K562 (cell line): ENCODE data around the gene GRWD1. TPM values are rescaled to one million over a fixed set of nuclear protein-coding genes. Genes with fewer than 3 reads are reported as not detected.
A peak's percentile ranks its signal among the peaks of the same experiment; 100 is the strongest.

Experiments
- ATAC-seq: fragments of 200-7000 bp; cut with Tn5 transposase; 3 replicates; pipeline ENCODE4 v1.9.1; 2020; ENCODE audit warnings: moderate library complexity
- BruUV-seq: library from RNA; stranded (reverse); fragments of 400-500 nt; replicated peaks from 2 replicates; lab custom pipeline; 2021; lab: Mats Ljungman, UMichigan
- CTCF ChIA-PET: fragments of 300-600 bp; formaldehyde crosslinking; extraction: SDS; loops from one replicate; lab custom pipeline; 2021; ENCODE audit warnings: low intra/inter-chr PET ratio; lab: Yijun Ruan, JAX
- POLR2A ChIA-PET: fragments of 300-600, 350-650 bp; sonication (Branson Sonifier 250); formaldehyde crosslinking; extraction: SDS; loops from one replicate; lab custom pipeline; 2021; ENCODE audit warnings: antibody characterized with exemption, inconsistent platforms; lab: Yijun Ruan, JAX
- DNase-seq, 4 experiments: peaks; one replicate each; pipeline versions ENCODE4 v3.0.0 to v3.0.0-alpha.2; 2011 to 2018; ENCODE audit warnings: low spot score in 3 of 4, mixed read lengths in 3 of 4; ENCODE audit errors: extremely low read depth in 1 of 4
- FAIRE-seq: peaks from 2 replicates; lab custom pipeline; 2011; peaks lifted over from hg19 to GRCh38; lab: Jason Lieb, UNC
- H2AFZ ChIP-seq: 2 replicates; pipeline ENCODE4 v1.6.0; 2011; ENCODE audit warnings: low read depth, low read length, control low read depth, inconsistent platforms
- H3K27ac ChIP-seq: fragments of 200-600 bp; 3 replicates; pipeline ENCODE4 v1.8.0; 2011; ENCODE audit warnings: low read depth, mild to moderate bottlenecking, control low read depth, inconsistent platforms, low read length, moderate library complexity, mixed read lengths; ENCODE audit errors: extremely low read depth
- H3K27me3 ChIP-seq, 2 experiments: fragments of 300-600 bp in 1 of 2; 2 replicates in 1 of 2; 3 replicates in 1 of 2; pipeline versions ENCODE4 v1.6.0 to v1.8.0; 2011; ENCODE audit warnings: inconsistent platforms in 2 of 2, low read length in 2 of 2, mild to moderate bottlenecking in 1 of 2, mixed read lengths in 1 of 2, moderate library complexity in 1 of 2; ENCODE audit not compliant: control insufficient read depth in 2 of 2, insufficient read depth in 2 of 2
- H3K36me3 ChIP-seq: fragments of 300-600 bp; 3 replicates; pipeline ENCODE4 v1.8.0; 2011; ENCODE audit warnings: mild to moderate bottlenecking, low read length, inconsistent platforms; ENCODE audit not compliant: control insufficient read depth, insufficient read depth
- H3K4me1 ChIP-seq, 2 experiments: fragments of 200-600 bp in 1 of 2; replicated peaks in 1 of 2; 2 replicates in 1 of 2; 3 replicates in 1 of 2; pipeline versions ENCODE4 v1.5.1 to v1.8.0; 2011; ENCODE audit warnings: inconsistent platforms in 2 of 2, low read length in 2 of 2, mild to moderate bottlenecking in 1 of 2, mixed read lengths in 1 of 2, moderate library complexity in 1 of 2; ENCODE audit not compliant: control insufficient read depth in 2 of 2, insufficient read depth in 2 of 2
- H3K4me2 ChIP-seq: 2 replicates; pipeline ENCODE4 v1.6.1; 2011; ENCODE audit warnings: low read length, control low read depth, inconsistent platforms, mixed read lengths; ENCODE audit not compliant: insufficient read depth
- H3K4me3 ChIP-seq: fragments of 200-600 bp; sonication (generic), shearing (Covaris generic); 2 replicates; pipeline ENCODE4 v1.5.1; 2016; ENCODE audit warnings: control low read depth, inconsistent platforms
- H3K79me2 ChIP-seq: fragments of 200-600 bp; 3 replicates; pipeline ENCODE4 v1.8.0; 2011; ENCODE audit warnings: low read length, inconsistent platforms; ENCODE audit not compliant: control insufficient read depth, insufficient read depth
- H3K9ac ChIP-seq, 2 experiments: 2 replicates each; pipeline versions ENCODE4 v1.6.0 to v1.6.1; 2011; ENCODE audit warnings: low read depth in 2 of 2, low read length in 2 of 2, control low read depth in 1 of 2, inconsistent platforms in 1 of 2, mild to moderate bottlenecking in 1 of 2, mixed read lengths in 1 of 2; ENCODE audit not compliant: insufficient read depth in 1 of 2
- H3K9me1 ChIP-seq: one replicate; pipeline ENCODE4 v1.6.0; 2011; ENCODE audit warnings: inconsistent platforms, mild to moderate bottlenecking, low read length, moderate library complexity; ENCODE audit not compliant: control insufficient read depth, insufficient read depth
- H3K9me3 ChIP-seq: replicated peaks from 2 replicates; pipeline ENCODE4 v1.5.1; 2011; ENCODE audit warnings: low read depth, low read length, inconsistent platforms; ENCODE audit not compliant: control insufficient read depth, insufficient read depth
- H4K20me1 ChIP-seq: replicated peaks from 2 replicates; pipeline ENCODE4 v1.6.1; 2011; ENCODE audit warnings: low read length, inconsistent platforms, mixed read lengths; ENCODE audit not compliant: control insufficient read depth, insufficient read depth
- ETV6 ChIP-seq, 3 experiments: fragments of 150-350 bp in 1 of 3; sonication (generic) in 1 of 3; formaldehyde crosslinking in 1 of 3; IDR thresholded peaks; 2 replicates each; pipeline versions ENCODE4 v1.6.1 to v1.8.0; 2014 to 2022; ENCODE audit warnings: borderline replicate concordance in 2 of 3, low read depth in 2 of 3, antibody characterized with exemption in 1 of 3, low read length in 1 of 3, mild to moderate bottlenecking in 1 of 3, missing genetic modification reagents in 1 of 3
- HNRNPK ChIP-seq: fragments of 200-400 bp; formaldehyde crosslinking; IDR thresholded peaks from one replicate; pipeline ENCODE4 v1.6.1; 2018; ENCODE audit warnings: mild to moderate bottlenecking, low read depth, low read length; ENCODE audit not compliant: poor library complexity, severe bottlenecking
- NFXL1 ChIP-seq: fragments of 450-650 bp; formaldehyde crosslinking; IDR thresholded peaks from 2 replicates; pipeline ENCODE4 v1.4.0; 2021; ENCODE audit warnings: mild to moderate bottlenecking
- NFYB ChIP-seq: IDR thresholded peaks from 2 replicates; pipeline ENCODE4 v1.6.1; 2011; ENCODE audit warnings: mild to moderate bottlenecking, moderate library complexity; ENCODE audit not compliant: insufficient read length; ENCODE audit errors: extremely low read depth
- NR3C1 ChIP-seq: sonication (generic); formaldehyde crosslinking; IDR thresholded peaks from 2 replicates; pipeline ENCODE4 v1.8.1; 2022; ENCODE audit warnings: missing genetic modification reagents
- NRF1 ChIP-seq, 2 experiments: fragments of 450-650 bp; IDR thresholded peaks in 1 of 2; conservative IDR thresholded peaks in 1 of 2; 2 replicates each; pipeline ENCODE4 v1.6.1; 2014; ENCODE audit warnings: mild to moderate bottlenecking in 2 of 2
- NUFIP1 ChIP-seq: fragments of 450-650 bp; IDR thresholded peaks from 2 replicates; pipeline ENCODE4 v1.6.1; 2018; ENCODE audit not compliant: partially characterized antibody
- SIX5 ChIP-seq, 2 experiments: IDR thresholded peaks; 2 replicates each; pipeline ENCODE4 v1.6.1; 2011; ENCODE audit warnings: low read length in 2 of 2, borderline replicate concordance in 1 of 2, low read depth in 1 of 2, mild to moderate bottlenecking in 1 of 2, moderate library complexity in 1 of 2; ENCODE audit not compliant: insufficient read depth in 1 of 2
- SMARCB1 ChIP-seq: IDR thresholded peaks from 2 replicates; pipeline ENCODE4 v1.6.1; 2011; ENCODE audit warnings: improper control_type of control experiment, low read depth; ENCODE audit not compliant: insufficient read length
- SPI1 ChIP-seq: IDR thresholded peaks from 2 replicates; pipeline ENCODE4 v1.6.1; 2011; ENCODE audit warnings: low read depth, low read length, control low read depth, borderline replicate concordance
- TAF1 ChIP-seq: IDR thresholded peaks from 2 replicates; pipeline ENCODE4 v1.6.1; 2011; ENCODE audit warnings: mild to moderate bottlenecking, low read length, moderate library complexity; ENCODE audit not compliant: insufficient read depth, control insufficient read depth, severe bottlenecking; ENCODE audit errors: extremely low read depth
- TCF7L2 ChIP-seq: fragments of 150-350 bp; IDR thresholded peaks from 2 replicates; pipeline ENCODE4 v1.6.1; 2016; ENCODE audit warnings: low read depth, mild to moderate bottlenecking, low read length, moderate library complexity
- TOE1 ChIP-seq, 2 experiments: fragments of 450-650 bp in 1 of 2; sonication (generic) in 1 of 2; formaldehyde crosslinking in 1 of 2; IDR thresholded peaks; 2 replicates each; pipeline versions ENCODE4 v1.7.1 to v1.8.0; 2016 to 2022; ENCODE audit warnings: borderline replicate concordance in 2 of 2, mild to moderate bottlenecking in 2 of 2, antibody characterized with exemption in 1 of 2, inconsistent platforms in 1 of 2, low read depth in 1 of 2, missing genetic modification reagents in 1 of 2, moderate library complexity in 1 of 2
- VEZF1 ChIP-seq: fragments of 200-800 bp; sonication (Bioruptor generic); IDR thresholded peaks from 2 replicates; pipeline ENCODE4 v1.6.1; 2017; ENCODE audit warnings: missing genetic modification characterization, missing compliant biosample characterization
- ZC3H4 ChIP-seq: sonication (generic); formaldehyde crosslinking; IDR thresholded peaks from 2 replicates; pipeline ENCODE4 v1.9.0; 2021; ENCODE audit warnings: missing genetic modification reagents, borderline replicate concordance
- ZNF140 ChIP-seq: fragments of 250-450 bp; sonication (Bioruptor Pico); IDR thresholded peaks from 2 replicates; pipeline ENCODE4 v1.8.0; 2021; ENCODE audit warnings: moderate library complexity, mild to moderate bottlenecking, inconsistent platforms
- ZNF354B ChIP-seq: fragments of 250-450 bp; sonication (Bioruptor Pico); IDR thresholded peaks from 2 replicates; pipeline ENCODE4 v1.4.0; 2020
- ZNF740 ChIP-seq, 3 experiments: fragments of 200-800 bp in 1 of 3; sonication (Bioruptor generic) in 1 of 3; sonication (generic) in 1 of 3; formaldehyde crosslinking in 1 of 3; IDR thresholded peaks; 2 replicates each; pipeline versions ENCODE4 v1.6.1 to v1.8.0; 2016 to 2022; ENCODE audit warnings: mild to moderate bottlenecking in 2 of 3, missing compliant biosample characterization in 2 of 3, missing genetic modification characterization in 2 of 3, missing genetic modification reagents in 1 of 3
- WGBS: fragments of 100-300 bp; shearing (Covaris generic); methylation state at CpG from one replicate; pipeline ENCODE4 v1.1.6; 2016; ENCODE audit warnings: low coverage, mixed read lengths; ENCODE audit not compliant: insufficient coverage; ENCODE audit errors: missing lambda C conversion rate; 5-methylcytosine and 5-hydroxymethylcytosine counted together
- in situ Hi-C: fragments of 300-500 bp; cut with MboI; formaldehyde crosslinking; loops from 4 replicates; pipeline ENCODE4 v1.15.0; 2018; ENCODE audit warnings: inconsistent platforms, mixed read lengths
- intact Hi-C: fragments of 100-400 bp; cut with micrococcal nuclease; formaldehyde crosslinking; loops from 2 replicates; pipeline ENCODE4 v1.14.2; 2022
- polyA plus RNA-seq, 8 experiments: library from polyadenylated mRNA; depleted of rRNA in 4 of 8; stranded (reverse) in 5 of 8; unstranded in 3 of 8; fragments of >200 nt; fragmentation: Nextera tagmentation in 2 of 8; fragmentation: Illumina TruSeq in 1 of 8; extraction: Ambion mirVana in 2 of 8; extraction: Trizol in 1 of 8; gene quantifications; 2 replicates each; pipeline versions ENCODE4 v1.2.1 to v1.2.3, GENCODE V29; 2011 to 2014; ENCODE audit warnings: inconsistent platforms in 1 of 8, missing spikeins in 1 of 8
- total RNA-seq, 7 experiments: library from RNA; depleted of rRNA in 6 of 7; stranded (reverse); fragments of >200 nt in 6 of 7; fragmentation: Illumina TruSeq in 2 of 7; extraction: Trizol in 2 of 7; gene quantifications; 2 replicates each; pipeline versions ENCODE4 v1.2.1 to v1.2.3, GENCODE V29; 2011 to 2021; ENCODE audit warnings: low replicate concordance in 1 of 7

Gene GRWD1
- total and polyA plus RNA-seq, 9 of the 15 experiments (the other 6 are each of a cell fraction or from before 2014, with no cell fraction given), result 1.5 to 87.2 (median 24.5) TPM

GRCh38 chr19:48469289-48469881, 23.6 kb downstream of the GRWD1 start, which contains the start of gene CYTH2:
Gene CYTH2 (plus strand): TSS chr19:48469369. CDS start chr19:48469508, 139 bp downstream.
- Histone ChIP-seq H3K9me1 (peaks cover 3% of the 10 kb centered on the region), H4K20me1 (peaks cover 9% of the 10 kb centered on the region; the same call in 1 of the 2 replicates), H3K27ac (peak within 1 kb of the TSS; percentile 98), H3K4me3 (peak within 1 kb of the TSS; percentile 91), H3K4me2 (peak within 1 kb of the TSS; percentile 79), H3K9me3 (no peaks in the 10 kb centered on the region), H2AFZ (peak within 1 kb of the TSS; percentile 90), H3K9ac (peak within 1 kb of the TSS; percentile 96 to 98), H3K4me1 (peaks cover 7 to 25% of the 10 kb centered on the region in 2 experiments; a peak in 4 of 5 replicates), H3K27me3 (no peaks in the 10 kb centered on the region), H3K36me3 (peaks cover 43% of the 10 kb centered on the region; the same call in 2 of the 3 replicates), H3K79me2 (peaks cover 16% of the 10 kb centered on the region)
- ATAC-seq (peak; percentile 87), DNase-seq (peak; percentile 79 to 91 (median 80)), FAIRE-seq (peak; percentile 70)
- BruUV-seq, result TSS peak; percentile 59
- in situ Hi-C loops, result no loop called here
- ChIA-PET CTCF (no interaction called here), POLR2A (interaction anchor here (0.7 to 1.7 kb wide), 7 partner anchors 10 to 1681 kb away, joined by 3 to 9 read pairs (median 3); partner anchors contain the start of genes KDELR1 and SLC1A5)
- WGBS, result under 1% methylated on average over 33 of the region's 66 CpGs
- intact Hi-C loops, result loop anchor here (2.0 kb wide), 1 partner anchor 71 kb away; no protein-coding TSS in a partner anchor
- TF ChIP-seq TAF1 (peak; percentile 94), SIX5 (IDR thresholded peaks at IDR 0.05; ENCODE audit: borderline replicate concordance in 1 of 2, insufficient read depth in 1 of 2, low read depth in 1 of 2, low read length in 2 of 2) (no peak), TCF7L2 (0 out of 2 replicates have a peak, but pooled peaks have one; percentile 51), NUFIP1 (no peak), ZNF354B (CRISPR knock-in tag) (no peak), ZNF140 (CRISPR knock-in tag) (no peak), ETV6 (IDR thresholded peaks at IDR 0.05; ENCODE audit: borderline replicate concordance in 1 of 2, low read depth in 2 of 2, low read length in 1 of 2) (no peak), ETV6 (CRISPR knock-in tag; IDR thresholded peaks at IDR 0.05; ENCODE audit: borderline replicate concordance) (no peak), NRF1 (conservative IDR thresholded peaks at IDR 0.05 in 1 of 2, IDR thresholded peaks at IDR 0.05 in 1 of 2) (no peak), TOE1 (IDR thresholded peaks at IDR 0.05; ENCODE audit: borderline replicate concordance) (peak; percentile 85), TOE1 (CRISPR knock-in tag; IDR thresholded peaks at IDR 0.05; ENCODE audit: borderline replicate concordance, low read depth) (no peak), NFXL1 (CRISPR knock-in tag) (no peak), HNRNPK (no peak), NFYB (no peak), VEZF1 (CRISPR knock-in tag) (peak; percentile 94), SMARCB1 (no peak), ZNF740 (CRISPR knock-in tag; IDR thresholded peaks at IDR 0.05) (no peak), ZNF740 (tag; IDR thresholded peaks at IDR 0.05) (no peak), ZC3H4 (CRISPR knock-in tag) (no peak), NR3C1 (CRISPR knock-in tag) (no peak), SPI1 (no peak)
